B cell (primary cell): ENCODE data around the gene NMB. TPM values are rescaled to one million over a fixed set of nuclear protein-coding genes. Genes with fewer than 3 reads are reported as not detected.

Experiments
- ATAC-seq: fragments of 200-7000 bp; cut with Tn5 transposase; one replicate; pipeline ENCODE4 v1.10.0; 2021; ENCODE audit warnings: low read depth, mild to moderate bottlenecking, moderate number of reproducible peaks, moderate library complexity
- CTCF ChIA-PET: fragments of 350-600 bp; sonication (Branson Sonifier 250); formaldehyde crosslinking; loops from one replicate; lab custom pipeline; 2021; ENCODE audit warnings: antibody characterized with exemption, inconsistent platforms; lab: Charles Lee
- POLR2A ChIA-PET: fragments of 350-600 bp; sonication (Branson Sonifier 250); formaldehyde crosslinking; loops from one replicate; lab custom pipeline; 2021; ENCODE audit warnings: antibody characterized with exemption; lab: Charles Lee
- DNase-seq: peaks from one replicate; pipeline ENCODE4 v3.0.0; 2013
- H2AFZ ChIP-seq: 2 replicates; pipeline ENCODE4 v1.6.1; 2012; ENCODE audit warnings: mild to moderate bottlenecking, low read depth, low read length; ENCODE audit not compliant: insufficient read depth, poor library complexity, severe bottlenecking
- H3K27ac ChIP-seq, 2 donors: 1 replicate in 1 of 2; 2 replicates in 1 of 2; pipeline ENCODE4 v1.5.1; 2012 to 2013; ENCODE audit warnings: low read length in 2 of 2, mild to moderate bottlenecking in 2 of 2, moderate library complexity in 1 of 2
- H3K27me3 ChIP-seq, 4 experiments: fragments of 200-600 bp in 1 of 4; sonication (generic) in 1 of 4; replicated peaks in 1 of 4; 1 replicate in 2 of 4; 2 replicates in 2 of 4; pipeline versions ENCODE4 v1.6.1 to v1.7.0; 2013 to 2016; ENCODE audit warnings: low read length in 3 of 4, mild to moderate bottlenecking in 2 of 4, mixed read lengths in 1 of 4, moderate library complexity in 1 of 4; ENCODE audit not compliant: insufficient read depth in 4 of 4, control insufficient read depth in 3 of 4; ENCODE audit errors: control extremely low read depth in 1 of 4
- H3K36me3 ChIP-seq, 2 experiments: replicated peaks in 1 of 2; 1 replicate in 1 of 2; 2 replicates in 1 of 2; pipeline versions ENCODE4 v1.6.1 to v1.7.1; 2013; ENCODE audit warnings: low read length in 1 of 2; ENCODE audit not compliant: insufficient read depth in 2 of 2, control insufficient read depth in 1 of 2; ENCODE audit errors: control extremely low read depth in 1 of 2, extremely low read depth in 1 of 2
- H3K4me1 ChIP-seq, 2 donors: fragments of 200-600 bp in 1 of 2; sonication (generic) in 1 of 2; 1 replicate in 1 of 2; 2 replicates in 1 of 2; pipeline versions ENCODE4 v1.5.1 to v1.6.1; 2013 to 2017; ENCODE audit warnings: low read length in 2 of 2; ENCODE audit not compliant: control insufficient read depth in 2 of 2, insufficient read depth in 2 of 2
- H3K4me2 ChIP-seq: replicated peaks from 2 replicates; pipeline ENCODE3; 2012; ENCODE audit warnings: mild to moderate bottlenecking, low read depth, low read length; ENCODE audit not compliant: poor library complexity, severe bottlenecking
- H3K4me3 ChIP-seq, 5 experiments: fragments of 200-600 bp in 1 of 5; sonication (generic) in 1 of 5; 1 replicate in 3 of 5; 2 replicates in 2 of 5; pipeline versions ENCODE4 v1.5.1 to v1.7.0; 2011 to 2016; ENCODE audit warnings: low read length in 4 of 5, mild to moderate bottlenecking in 4 of 5, low read depth in 2 of 5, control low read depth in 1 of 5, moderate library complexity in 1 of 5; ENCODE audit not compliant: insufficient read depth in 1 of 5; ENCODE audit errors: control extremely low read depth in 1 of 5, extremely low read depth in 1 of 5
- H3K79me2 ChIP-seq: fragments of 200-600 bp; sonication (generic); one replicate; pipeline ENCODE4 v1.6.0; 2016; ENCODE audit warnings: low read length; ENCODE audit not compliant: control insufficient read depth, insufficient read depth
- H3K9ac ChIP-seq: fragments of 200-600 bp; sonication (generic); 2 replicates; pipeline ENCODE4 v1.6.1; 2017; ENCODE audit warnings: mild to moderate bottlenecking, low read length, moderate library complexity
- H3K9me3 ChIP-seq, 3 donors: one replicate each; pipeline versions ENCODE4 v1.6.1 to v1.7.1; 2013; ENCODE audit warnings: low read length in 2 of 3; ENCODE audit not compliant: control insufficient read depth in 2 of 3, insufficient read depth in 1 of 3; ENCODE audit errors: control extremely low read depth in 1 of 3
- H4K20me1 ChIP-seq: 2 replicates; pipeline ENCODE4 v1.6.0; 2012; ENCODE audit warnings: mild to moderate bottlenecking, low read length; ENCODE audit not compliant: insufficient read depth, control insufficient read depth, poor library complexity, severe bottlenecking
- H3K27ac Mint-ChIP-seq: one replicate; pipeline ENCODE4 v1.8.0; 2021; ENCODE audit warnings: mixed read lengths
- H3K27me3 Mint-ChIP-seq: one replicate; pipeline ENCODE4 v1.8.0; 2021; ENCODE audit warnings: mixed read lengths
- H3K4me1 Mint-ChIP-seq: one replicate; pipeline ENCODE4 v1.8.0; 2021; ENCODE audit warnings: mixed read lengths
- H3K4me3 Mint-ChIP-seq: one replicate; pipeline ENCODE4 v1.8.0; 2021; ENCODE audit warnings: mixed read lengths
- H3K9me3 Mint-ChIP-seq: one replicate; pipeline ENCODE4 v1.8.0; 2022; ENCODE audit warnings: mixed read lengths; ENCODE audit not compliant: insufficient read depth
- EZH2 ChIP-seq: IDR thresholded peaks from 2 replicates; pipeline ENCODE4 v1.6.1; 2012; ENCODE audit warnings: borderline replicate concordance, low read depth, mild to moderate bottlenecking, moderate library complexity, low read length; ENCODE audit not compliant: insufficient read depth, poor library complexity, severe bottlenecking
- WGBS: methylation state at CpG from one replicate; pipeline ENCODE4 v1.1.5; 2013; ENCODE audit warnings: missing lambda C conversion rate; ENCODE audit not compliant: insufficient coverage; 5-methylcytosine and 5-hydroxymethylcytosine counted together
- intact Hi-C: fragments of 100-400 bp; cut with micrococcal nuclease; formaldehyde crosslinking; loops from one replicate; pipeline ENCODE4 v1.10.0; 2022
- polyA plus RNA-seq: library from polyadenylated mRNA; depleted of rRNA; stranded (reverse); fragments of >200 nt; gene quantifications from 2 replicates; pipeline ENCODE4 v1.2.3, GENCODE V29; 2012
- total RNA-seq, 2 donors: library from RNA; stranded (reverse); fragments of 120-200 nt in 1 of 2; gene quantifications; 1 replicate in 1 of 2; 2 replicates in 1 of 2; pipeline versions ENCODE4 v1.2.3 to v1.2.4, GENCODE V29; 2013 to 2022
- TF ChIP-seq, protein P1 (sequence below): fragments of 200-600 bp; IDR thresholded peaks from one replicate; pipeline ENCODE4 v1.8.0; 2022; ENCODE audit warnings: antibody characterized with exemption, mild to moderate bottlenecking

The NMB gene
- total and polyA plus RNA-seq, 2 donors (not counting 1 experiment from before 2014, with no cell fraction given): 2.3 to 3.0 TPM

DNA sequence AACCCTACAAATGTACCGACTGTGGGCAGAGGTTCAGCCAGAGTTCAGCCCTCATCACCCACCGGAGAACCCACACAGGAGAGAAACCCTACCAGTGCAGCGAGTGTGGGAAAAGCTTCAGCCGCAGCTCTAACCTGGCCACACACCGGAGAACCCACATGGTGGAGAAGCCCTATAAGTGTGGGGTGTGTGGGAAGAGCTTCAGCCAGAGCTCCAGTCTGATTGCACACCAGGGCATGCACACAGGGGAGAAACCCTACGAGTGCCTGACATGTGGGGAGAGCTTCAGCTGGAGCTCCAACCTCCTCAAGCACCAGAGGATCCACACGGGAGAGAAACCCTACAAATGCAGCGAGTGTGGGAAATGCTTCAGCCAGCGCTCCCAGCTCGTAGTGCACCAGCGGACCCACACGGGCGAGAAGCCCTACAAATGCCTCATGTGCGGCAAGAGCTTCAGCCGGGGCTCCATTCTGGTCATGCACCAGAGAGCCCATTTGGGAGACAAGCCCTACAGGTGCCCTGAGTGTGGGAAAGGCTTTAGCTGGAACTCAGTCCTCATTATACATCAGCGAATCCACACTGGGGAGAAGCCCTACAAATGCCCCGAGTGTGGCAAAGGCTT is 36.5 kb downstream of the NMB start:
- Histone ChIP-seq H3K4me3 (no peak overlapping the region), H3K36me3 (peaks cover 0 to 26% of the 10 kb centered on the region in 2 experiments), H3K27me3 (no peaks in the 10 kb centered on the region), H3K27ac (no peak overlapping the region), H3K4me1 (no peaks in the 10 kb centered on the region), H2AFZ (no peak overlapping the region), H3K9me3 (peaks cover 1 to 25% (median 20%) of the 10 kb centered on the region in 3 donors), H3K79me2 (peaks cover 10% of the 10 kb centered on the region), H3K9ac (no peak overlapping the region), H4K20me1 (no peaks in the 10 kb centered on the region), H3K4me2 (no peak overlapping the region)
- Mint-ChIP-seq H3K4me3 (no peak overlapping the region), H3K9me3 (peaks cover 9% of the 10 kb centered on the region), H3K27ac (no peak overlapping the region), H3K27me3 (no peaks in the 10 kb centered on the region), H3K4me1 (peaks cover under 1% of the 10 kb centered on the region)
- intact Hi-C loops: no loop called here
- WGBS: 98% methylated on average over 9 of the region's 17 CpGs
- ChIA-PET POLR2A (interaction anchor here (1.4 kb wide), 1 partner anchor 10 kb away, joined by 3 read pairs; no protein-coding TSS in a partner anchor), CTCF (interaction anchor here (0.7 to 1.3 kb wide), 4 partner anchors 9 to 359 kb away, joined by 3 read pairs; no protein-coding TSS in a partner anchor)
- DNase-seq (no peak), ATAC-seq (no peak)
- no peak for TF ChIP-seq EZH2
- TF ChIP-seq, protein P1, sequence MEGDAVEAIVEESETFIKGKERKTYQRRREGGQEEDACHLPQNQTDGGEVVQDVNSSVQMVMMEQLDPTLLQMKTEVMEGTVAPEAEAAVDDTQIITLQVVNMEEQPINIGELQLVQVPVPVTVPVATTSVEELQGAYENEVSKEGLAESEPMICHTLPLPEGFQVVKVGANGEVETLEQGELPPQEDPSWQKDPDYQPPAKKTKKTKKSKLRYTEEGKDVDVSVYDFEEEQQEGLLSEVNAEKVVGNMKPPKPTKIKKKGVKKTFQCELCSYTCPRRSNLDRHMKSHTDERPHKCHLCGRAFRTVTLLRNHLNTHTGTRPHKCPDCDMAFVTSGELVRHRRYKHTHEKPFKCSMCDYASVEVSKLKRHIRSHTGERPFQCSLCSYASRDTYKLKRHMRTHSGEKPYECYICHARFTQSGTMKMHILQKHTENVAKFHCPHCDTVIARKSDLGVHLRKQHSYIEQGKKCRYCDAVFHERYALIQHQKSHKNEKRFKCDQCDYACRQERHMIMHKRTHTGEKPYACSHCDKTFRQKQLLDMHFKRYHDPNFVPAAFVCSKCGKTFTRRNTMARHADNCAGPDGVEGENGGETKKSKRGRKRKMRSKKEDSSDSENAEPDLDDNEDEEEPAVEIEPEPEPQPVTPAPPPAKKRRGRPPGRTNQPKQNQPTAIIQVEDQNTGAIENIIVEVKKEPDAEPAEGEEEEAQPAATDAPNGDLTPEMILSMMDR: no peak

DNA sequence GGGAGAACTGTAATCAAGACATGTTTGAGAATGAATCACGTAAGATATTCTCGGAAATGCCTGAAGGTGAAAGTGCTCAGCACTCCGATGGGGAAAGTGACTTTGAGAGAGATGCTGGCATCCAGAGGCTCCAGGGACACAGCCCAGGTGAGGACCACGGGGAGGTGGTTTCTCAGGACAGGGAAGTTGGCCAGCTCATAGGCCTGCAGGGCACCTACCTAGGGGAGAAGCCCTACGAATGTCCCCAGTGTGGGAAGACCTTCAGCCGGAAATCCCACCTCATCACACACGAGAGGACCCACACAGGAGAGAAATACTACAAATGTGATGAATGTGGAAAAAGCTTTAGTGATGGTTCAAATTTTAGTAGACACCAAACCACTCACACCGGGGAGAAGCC is 37.4 kb downstream of the NMB start:
- Histone ChIP-seq H3K4me3 (no peak overlapping the region), H3K36me3 (peaks cover 0 to 26% of the 10 kb centered on the region in 2 experiments), H3K9ac (no peak overlapping the region), H3K27me3 (no peaks in the 10 kb centered on the region), H3K79me2 (peaks cover 11% of the 10 kb centered on the region), H3K27ac (no peak overlapping the region), H3K9me3 (peaks cover 1 to 25% (median 20%) of the 10 kb centered on the region in 3 donors), H4K20me1 (no peaks in the 10 kb centered on the region), H2AFZ (no peak overlapping the region), H3K4me1 (no peaks in the 10 kb centered on the region), H3K4me2 (no peak overlapping the region)
- Mint-ChIP-seq H3K4me3 (no peak overlapping the region), H3K27ac (no peak overlapping the region), H3K9me3 (peaks cover 9% of the 10 kb centered on the region), H3K27me3 (no peaks in the 10 kb centered on the region), H3K4me1 (peaks cover 4% of the 10 kb centered on the region)
- ATAC-seq (no peak), DNase-seq (no peak)
- ChIA-PET POLR2A (no interaction called here), CTCF (interaction anchor here (0.7 to 1.3 kb wide), 4 partner anchors 8 to 360 kb away, joined by 3 read pairs; no protein-coding TSS in a partner anchor)
- intact Hi-C loops: no loop called here
- TF ChIP-seq EZH2: no peak
- TF ChIP-seq, protein P1: no peak
- 98% methylated on average over 5 of the region's 8 CpGs for WGBS
